Psoas muscle (tissue), 8 donors: ENCODE data around the gene DIABLO. TPM values are rescaled to one million over a fixed set of nuclear protein-coding genes. Genes with fewer than 3 reads are reported as not detected.
A peak's percentile ranks its signal among the peaks of the same experiment; 100 is the strongest.

Experiments used
- ATAC-seq, 4 donors: fragments of 200-7000 bp; cut with Tn5 transposase; one replicate each; pipeline ENCODE4 v1.9.1; 2020; ENCODE audit warnings: moderate library complexity in 3 of 4, mild to moderate bottlenecking in 2 of 4
- DNase-seq, 2 donors: peaks; one replicate each; pipeline ENCODE4 v3.0.0-alpha.2; 2020
- H3K27ac ChIP-seq: fragments of 200-600 bp; one replicate; pipeline ENCODE4 v1.8.0; 2022
- H3K27me3 ChIP-seq, 3 donors: fragments of 200-600 bp in 1 of 3; one replicate each; pipeline versions ENCODE4 v1.6.1 to v1.8.0; 2013 to 2022; ENCODE audit warnings: low read length in 2 of 3, mild to moderate bottlenecking in 2 of 3, moderate library complexity in 1 of 3; ENCODE audit not compliant: insufficient read depth in 3 of 3
- H3K36me3 ChIP-seq, 2 donors: fragments of 200-600 bp in 1 of 2; one replicate each; pipeline versions ENCODE4 v1.6.1 to v1.8.0; 2013 to 2022; ENCODE audit warnings: low read depth in 1 of 2, mild to moderate bottlenecking in 1 of 2, moderate library complexity in 1 of 2; ENCODE audit not compliant: insufficient read depth in 1 of 2
- H3K4me1 ChIP-seq: fragments of 200-600 bp; one replicate; pipeline ENCODE4 v1.8.0; 2022
- H3K4me3 ChIP-seq: fragments of 200-600 bp; one replicate; pipeline ENCODE4 v1.8.0; 2022; ENCODE audit warnings: mild to moderate bottlenecking
- H3K9me3 ChIP-seq: fragments of 200-600 bp; one replicate; pipeline ENCODE4 v1.8.0; 2022
- CTCF ChIP-seq: fragments of 200-600 bp; IDR thresholded peaks from one replicate; pipeline ENCODE4 v1.8.0; 2022; ENCODE audit warnings: antibody characterized with exemption
- WGBS, 3 donors: extraction: QIAGEN DNeasy Blood & Tissue Kit; methylation state at CpG; one replicate each; pipeline versions ENCODE4 v1.1.6 to v1.1.7; 2013; 5-methylcytosine and 5-hydroxymethylcytosine counted together
- intact Hi-C, 2 donors: fragments of 100-400 bp; cut with DNase I; formaldehyde crosslinking; loops; one replicate each; pipeline versions ENCODE4 v1.11.0 to v1.14.2; 2022
- polyA plus RNA-seq, 3 donors: library from polyadenylated mRNA; stranded (reverse); fragments of 200-250 nt; gene quantifications; one replicate each; pipeline ENCODE4 v1.2.3, GENCODE V29; 2013
- total RNA-seq, 4 donors: library from RNA; stranded (reverse); fragmentation: NEBNext Ultra II Directional in 2 of 4; extraction: Animal tissue kit (Norgen Biotek cat#: 25700) in 2 of 4; gene quantifications; one replicate each; pipeline versions ENCODE4 v1.2.1 to v1.2.4, GENCODE V29; 2021 to 2023
- donor health status: healthy with polysubstance abuse.
- donor health status: DM: no; HTN: no; CAD: no; lungs with moderate emphysema.
- donor health status: Bipolar disorder and iron deficiency.
- donor health status: healthy.
- donor health status: DM: yes; HTN: yes; CAD: no.
- donor health status: DM: no; HTN: no; CAD: no.
- donor health status: DM: no; HTN: no; CAD: no.
- donor health status: DM: yes; HTN: yes; CAD: no.

Gene DIABLO
- total and polyA plus RNA-seq, 7 donors, result 24.4 to 109 (median 35.3) TPM

- Histone ChIP-seq H3K27me3 (peaks cover 0 to 33% (median 19%) of the 10 kb centered on the region in 3 donors), H3K4me1 (no peaks in the 10 kb centered on the region), H3K4me3 (no peak overlapping the region), H3K27ac (no peak overlapping the region), H3K36me3 (peaks cover 5 to 57% of the 10 kb centered on the region in 2 donors), H3K9me3 (no peaks in the 10 kb centered on the region)
- WGBS, 3 donors, result 77 to 93% (median 78%) methylated on average over 8 of the region's 8 CpGs
- ATAC-seq (no peak), DNase-seq (no peak)
- no peak for TF ChIP-seq CTCF
- intact Hi-C loops, result loop anchor here in 1 of 2 donors (10.0 kb wide), 1 partner anchor 283 kb away; no protein-coding TSS in a partner anchor
Measured at GRCh38 chr12:122207391-122207790, 18.5 kb downstream of the DIABLO start.

GRCh38 chr12:122206976-122207375 is 18.9 kb downstream of the DIABLO start:
- intact Hi-C loops, result loop anchor here in 1 of 2 donors (10.0 kb wide), 1 partner anchor 282 kb away; no protein-coding TSS in a partner anchor
- H3K27ac ChIP-seq, result no peak overlapping the region
- H3K4me1 ChIP-seq, result no peaks in the 10 kb centered on the region
- no peak for TF ChIP-seq CTCF
- DNase-seq (no peak), ATAC-seq (peak in 1 of 4 donors; percentile 10)
- peaks cover 0 to 34% (median 19%) of the 10 kb centered on the region in 3 donors for H3K27me3 ChIP-seq
- H3K36me3 ChIP-seq, result peaks cover 5 to 53% of the 10 kb centered on the region in 2 donors
- H3K9me3 ChIP-seq, result no peaks in the 10 kb centered on the region
- H3K4me3 ChIP-seq, result no peak overlapping the region
- 80 to 92% (median 82%) methylated on average over 8 of the region's 8 CpGs for WGBS, 3 donors

GRCh38 chr12:122206111-122206881 is 19.6 kb downstream of the DIABLO start:
- no peak for DNase-seq
- TF ChIP-seq CTCF, result no peak
- intact Hi-C loops, result loop anchor here in 1 of 2 donors (10.0 kb wide), 1 partner anchor 281 kb away; no protein-coding TSS in a partner anchor
- Histone ChIP-seq H3K4me3 (no peak overlapping the region), H3K4me1 (no peaks in the 10 kb centered on the region), H3K27ac (no peak overlapping the region), H3K36me3 (peaks cover 5 to 46% of the 10 kb centered on the region in 2 donors), H3K27me3 (peaks cover 0 to 38% (median 19%) of the 10 kb centered on the region in 3 donors), H3K9me3 (no peaks in the 10 kb centered on the region)
- WGBS, 3 donors, result 46 to 63% (median 49%) methylated on average over 27 of the region's 27 CpGs
- ATAC-seq, result peak in 2 of 4 donors; percentile 18 to 36

GRCh38 chr12:122205053-122205925 is 20.6 kb downstream of the DIABLO start:
- Histone ChIP-seq H3K27ac (no peak overlapping the region), H3K4me1 (no peaks in the 10 kb centered on the region), H3K27me3 (peaks cover 0 to 48% (median 19%) of the 10 kb centered on the region in 3 donors), H3K36me3 (peaks cover 5 to 36% of the 10 kb centered on the region in 2 donors), H3K9me3 (no peaks in the 10 kb centered on the region), H3K4me3 (no peak overlapping the region)
- no peak for DNase-seq
- intact Hi-C loops, result loop anchor here in 1 of 2 donors (10.0 kb wide), 1 partner anchor 280 kb away; no protein-coding TSS in a partner anchor
- 31 to 42% (median 40%) methylated on average over 22 to 23 of the region's 23 CpGs for WGBS, 3 donors
- ATAC-seq, result peak in 1 of 4 donors; percentile 14
- TF ChIP-seq CTCF, result no peak
